OCI-LY3 (cell line): Measurements from ENCODE around the gene PANK4.
"Not testable (repeated sequence)": the region's sequence is repeated elsewhere in the genome, so short reads cannot be mapped to it uniquely, and the experiment has no call there.

Experiments
- CTCF ChIP-seq: fragments of 200-600, 300-600 bp; sonication (generic); IDR thresholded peaks from 2 replicates; pipeline ENCODE4 v1.5.1; 2014; ENCODE audit warnings: antibody characterized with exemption, low read length, low read depth
- EZH2phosphoT487 ChIP-seq: fragments of 200-600 bp; shearing (Covaris generic); IDR thresholded peaks from 2 replicates; pipeline ENCODE4 v1.6.1; 2018; ENCODE audit warnings: antibody characterized with exemption, mixed run types, low read depth

- not testable (repeated sequence) for TF ChIP-seq CTCF, EZH2phosphoT487
These were observed 26.7 kb upstream of the PANK4 start for GRCh38 chr1:2553076-2553475.
